Thyroid gland (tissue), 4 donors: ENCODE results near the gene NKAIN4. TPM values are rescaled to one million over a fixed set of nuclear protein-coding genes. Genes with fewer than 3 reads are reported as not detected.

Experiments used
- DNase-seq, 2 donors: peaks; one replicate each; pipeline ENCODE4 v3.0.0-alpha.2; 2019
- H3K27ac ChIP-seq, 3 donors: fragments of 200-600 bp; sonication (generic); 1 replicate in 2 of 3; 2 replicates in 1 of 3; pipeline ENCODE4 v1.5.1; 2016 to 2019; ENCODE audit warnings: mild to moderate bottlenecking in 1 of 3, moderate library complexity in 1 of 3
- H3K27me3 ChIP-seq: fragments of 200-600 bp; sonication (generic); one replicate; pipeline ENCODE4 v1.5.1; 2019
- H3K36me3 ChIP-seq, 2 donors: fragments of 200-600 bp; sonication (generic); one replicate each; pipeline ENCODE4 v1.5.1; 2016 to 2019
- H3K4me1 ChIP-seq, 2 donors: fragments of 200-600 bp; sonication (generic); one replicate each; pipeline ENCODE4 v1.5.1; 2017 to 2019
- H3K4me3 ChIP-seq, 3 donors: fragments of 200-600 bp; sonication (generic); replicated peaks in 1 of 3; 1 replicate in 2 of 3; 2 replicates in 1 of 3; pipeline ENCODE4 v1.5.1; 2016; ENCODE audit warnings: mild to moderate bottlenecking in 1 of 3
- H3K9me3 ChIP-seq: fragments of 200-600 bp; sonication (generic); one replicate; pipeline ENCODE4 v1.5.1; 2017
- POLR2A ChIP-seq, 2 donors: fragments of 450-650 bp; IDR thresholded peaks; one replicate each; pipeline ENCODE4 v1.6.1; 2017; ENCODE audit warnings: antibody characterized with exemption in 2 of 2, mild to moderate bottlenecking in 2 of 2, moderate library complexity in 1 of 2
- WGBS, 2 donors: methylation state at CpG; one replicate each; pipeline ENCODE4 v1.1.5; 2017; 5-methylcytosine and 5-hydroxymethylcytosine counted together
- intact Hi-C: fragments of 100-400 bp; cut with DNase I; formaldehyde crosslinking; loops from one replicate; pipeline ENCODE4 v1.15.1; 2023
- total RNA-seq, 4 donors: library from RNA; depleted of rRNA; stranded (reverse); fragments of >200 nt; gene quantifications; one replicate each; pipeline ENCODE4 v1.2.3, GENCODE V29; 2016
- TF ChIP-seq, protein P1 (sequence below), 6 experiments: fragments of 200-600 bp in 3 of 6; fragments of 450-650 bp in 3 of 6; sonication (generic) in 3 of 6; IDR thresholded peaks; one replicate each; pipeline ENCODE4 v1.5.1; 2016 to 2019; ENCODE audit warnings: antibody characterized with exemption in 6 of 6, mild to moderate bottlenecking in 2 of 6, inconsistent platforms in 1 of 6, moderate library complexity in 1 of 6

Gene NKAIN4
- total RNA-seq, 4 donors from 2014 or later, result 0.45 to 5.5 (median 0.67) TPM; not detected in 1

GRCh38 chr20:63208346-63208909 lies 45.8 kb downstream of the NKAIN4 start:
- Histone ChIP-seq H3K9me3 (no peaks in the 10 kb centered on the region), H3K36me3 (peaks cover 41 to 53% of the 10 kb centered on the region in 2 donors), H3K27me3 (no peaks in the 10 kb centered on the region), H3K27ac (no peak overlapping the region), H3K4me1 (peaks cover 11 to 16% of the 10 kb centered on the region in 2 donors), H3K4me3 (no peak overlapping the region)
- 89 to 92% methylated on average over 5 to 6 of the region's 6 CpGs for WGBS, 2 donors
- no peak for TF ChIP-seq POLR2A (IDR thresholded peaks at IDR 0.05)
- TF ChIP-seq, protein P1, sequence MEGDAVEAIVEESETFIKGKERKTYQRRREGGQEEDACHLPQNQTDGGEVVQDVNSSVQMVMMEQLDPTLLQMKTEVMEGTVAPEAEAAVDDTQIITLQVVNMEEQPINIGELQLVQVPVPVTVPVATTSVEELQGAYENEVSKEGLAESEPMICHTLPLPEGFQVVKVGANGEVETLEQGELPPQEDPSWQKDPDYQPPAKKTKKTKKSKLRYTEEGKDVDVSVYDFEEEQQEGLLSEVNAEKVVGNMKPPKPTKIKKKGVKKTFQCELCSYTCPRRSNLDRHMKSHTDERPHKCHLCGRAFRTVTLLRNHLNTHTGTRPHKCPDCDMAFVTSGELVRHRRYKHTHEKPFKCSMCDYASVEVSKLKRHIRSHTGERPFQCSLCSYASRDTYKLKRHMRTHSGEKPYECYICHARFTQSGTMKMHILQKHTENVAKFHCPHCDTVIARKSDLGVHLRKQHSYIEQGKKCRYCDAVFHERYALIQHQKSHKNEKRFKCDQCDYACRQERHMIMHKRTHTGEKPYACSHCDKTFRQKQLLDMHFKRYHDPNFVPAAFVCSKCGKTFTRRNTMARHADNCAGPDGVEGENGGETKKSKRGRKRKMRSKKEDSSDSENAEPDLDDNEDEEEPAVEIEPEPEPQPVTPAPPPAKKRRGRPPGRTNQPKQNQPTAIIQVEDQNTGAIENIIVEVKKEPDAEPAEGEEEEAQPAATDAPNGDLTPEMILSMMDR (IDR thresholded peaks at IDR 0.05), result no peak
- intact Hi-C loops, result no loop called here
- DNase-seq, result no peak

DNA sequence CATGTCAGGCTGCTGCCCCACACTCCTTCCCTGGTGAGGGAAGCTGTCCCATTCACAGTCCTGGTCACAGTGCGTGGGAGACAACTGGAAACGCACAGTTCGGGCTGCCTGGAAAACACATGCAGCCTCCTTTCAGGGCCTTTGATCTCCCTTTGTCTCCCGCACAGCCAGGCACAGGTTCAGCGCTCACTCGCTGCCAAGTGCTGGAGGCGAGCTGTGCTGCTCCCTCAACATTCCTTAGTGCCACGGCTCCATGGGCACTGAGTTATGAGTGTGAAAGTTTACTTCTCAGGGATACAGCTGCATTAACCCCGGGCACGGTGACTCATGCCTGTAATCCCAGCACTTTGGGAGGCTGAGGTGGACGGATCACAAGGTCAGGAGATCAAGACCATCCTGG lies 47.4 kb downstream of the NKAIN4 start:
- Histone ChIP-seq H3K4me3 (no peak overlapping the region), H3K27ac (no peak overlapping the region), H3K4me1 (peaks cover 5% of the 10 kb centered on the region in 2 donors), H3K27me3 (no peaks in the 10 kb centered on the region), H3K36me3 (peaks cover 43 to 67% of the 10 kb centered on the region in 2 donors), H3K9me3 (no peaks in the 10 kb centered on the region)
- 86 to 93% methylated on average over 10 to 11 of the region's 11 CpGs for WGBS, 2 donors
- no peak for DNase-seq
- intact Hi-C loops, result no loop called here
- no peak for TF ChIP-seq POLR2A (IDR thresholded peaks at IDR 0.05)
- TF ChIP-seq, protein P1 (IDR thresholded peaks at IDR 0.05), result no peak

DNA sequence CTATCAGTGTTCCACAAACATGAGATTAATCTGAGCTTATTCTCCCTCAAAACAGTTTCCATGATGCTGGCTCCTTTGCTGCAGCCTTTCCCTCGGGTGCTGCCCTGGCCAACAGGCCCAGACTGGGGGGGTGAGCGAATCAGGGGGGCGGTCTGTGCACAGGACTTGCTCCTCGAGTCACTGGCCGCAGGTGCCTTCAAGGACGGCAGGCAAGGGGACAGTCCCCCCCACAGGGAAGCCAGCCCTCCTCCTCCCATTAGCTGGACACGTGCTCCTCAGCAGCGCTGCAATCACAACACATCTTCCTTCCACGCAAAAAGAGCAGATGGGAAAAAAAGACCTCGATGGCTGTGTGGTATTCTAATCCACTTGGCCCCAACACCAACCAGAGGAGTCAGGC lies 48.4 kb downstream of the NKAIN4 start:
- intact Hi-C loops, result no loop called here
- H3K27me3 ChIP-seq, result no peaks in the 10 kb centered on the region
- peaks cover 5% of the 10 kb centered on the region in 2 donors for H3K4me1 ChIP-seq
- TF ChIP-seq, protein P1 (IDR thresholded peaks at IDR 0.05), result no peak
- TF ChIP-seq POLR2A (IDR thresholded peaks at IDR 0.05), result no peak
- H3K4me3 ChIP-seq, result no peak overlapping the region
- H3K9me3 ChIP-seq, result no peaks in the 10 kb centered on the region
- no peak for DNase-seq
- WGBS, 2 donors, result 84 to 92% methylated on average over 4 to 10 of the region's 10 CpGs
- H3K36me3 ChIP-seq, result peaks cover 44 to 66% of the 10 kb centered on the region in 2 donors
- no peak overlapping the region for H3K27ac ChIP-seq

DNA sequence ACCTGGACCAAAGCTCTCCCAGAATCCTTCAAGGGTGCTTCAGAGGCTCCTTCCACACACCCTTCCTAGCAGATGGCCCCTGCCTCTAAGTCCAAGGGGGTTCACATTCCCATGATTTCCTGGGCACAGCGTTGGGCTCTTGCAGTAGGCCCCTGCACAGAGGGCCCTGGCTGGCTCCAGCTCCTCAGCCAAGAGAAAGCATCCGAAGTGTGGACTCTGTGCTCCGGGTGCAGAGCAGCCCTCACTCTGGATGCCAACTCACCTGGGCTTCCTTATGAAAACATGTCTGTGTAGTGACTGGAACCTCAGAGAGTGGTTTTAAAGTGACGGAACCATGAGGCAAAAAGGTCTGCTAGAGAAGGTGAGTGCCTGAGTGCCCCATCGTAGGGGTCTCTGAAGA lies 49.9 kb downstream of the NKAIN4 start:
- Histone ChIP-seq H3K4me1 (peaks cover 5% of the 10 kb centered on the region in 2 donors), H3K27me3 (no peaks in the 10 kb centered on the region), H3K4me3 (no peak overlapping the region), H3K9me3 (no peaks in the 10 kb centered on the region), H3K36me3 (peaks cover 44 to 54% of the 10 kb centered on the region in 2 donors), H3K27ac (no peak overlapping the region)
- TF ChIP-seq, protein P1 (IDR thresholded peaks at IDR 0.05), result no peak
- no peak for TF ChIP-seq POLR2A (IDR thresholded peaks at IDR 0.05)
- DNase-seq, result peak; percentile 62 to 63
- intact Hi-C loops, result no loop called here
- 36 to 49% methylated on average over 5 of the region's 5 CpGs for WGBS, 2 donors

- TF ChIP-seq, protein P1 (IDR thresholded peaks at IDR 0.05), result no peak
- no peak for TF ChIP-seq POLR2A (IDR thresholded peaks at IDR 0.05)
- H3K4me1 ChIP-seq, result peaks cover 5% of the 10 kb centered on the region in 2 donors
- DNase-seq, result no peak
- peaks cover 34 to 41% of the 10 kb centered on the region in 2 donors for H3K36me3 ChIP-seq
- 95% methylated on average over 25 to 28 of the region's 29 CpGs for WGBS, 2 donors
- no peaks in the 10 kb centered on the region for H3K27me3 ChIP-seq
- intact Hi-C loops, result no loop called here
- H3K9me3 ChIP-seq, result no peaks in the 10 kb centered on the region
- H3K27ac ChIP-seq, result no peak overlapping the region
- H3K4me3 ChIP-seq, result no peak overlapping the region
Measured at GRCh38 chr20:63202811-63203526, 51.3 kb downstream of the NKAIN4 start.
